ENCODE data around the gene STBD1.
"Not testable (repeated sequence)": the region's sequence is repeated elsewhere in the genome, so short reads cannot be mapped to it uniquely, and the experiment has no call there.

Gene STBD1

GRCh38 chr4:76283900-76284299 lies 22.6 kb upstream of the STBD1 start:
- no peak for DNase-seq (ENCODE audit: low read depth)

GRCh38 chr4:76287811-76288210 lies 18.7 kb upstream of the STBD1 start:
- not testable (repeated sequence) for DNase-seq (ENCODE audit: low read depth)

GRCh38 chr4:76292730-76293129 lies 13.8 kb upstream of the STBD1 start:
- DNase-seq (ENCODE audit: low read depth) = no peak

GRCh38 chr4:76293772-76294171 lies 12.8 kb upstream of the STBD1 start:
- no peak for DNase-seq (ENCODE audit: low read depth)

GRCh38 chr4:76296286-76296820 lies 10.2 kb upstream of the STBD1 start:
- no peak for DNase-seq (ENCODE audit: low read depth)

- no peak for DNase-seq (ENCODE audit: low read depth)
These were observed 8.3 kb upstream of the STBD1 start for GRCh38 chr4:76298227-76298626.

GRCh38 chr4:76300012-76300411 lies 6.5 kb upstream of the STBD1 start:
- no peak for DNase-seq (ENCODE audit: low read depth)

GRCh38 chr4:76301068-76301774 lies 5.3 kb upstream of the STBD1 start:
- peak; percentile 18 for DNase-seq (ENCODE audit: low read depth)

GRCh38 chr4:76301775-76302162 lies 4.8 kb upstream of the STBD1 start:
- no peak for DNase-seq (ENCODE audit: low read depth)

- DNase-seq (ENCODE audit: low read depth) = no peak
These were observed 3.6 kb upstream of the STBD1 start for GRCh38 chr4:76302826-76303438.

- DNase-seq (ENCODE audit: low read depth) = no peak
These were observed 1.4 kb upstream of the STBD1 start for GRCh38 chr4:76305033-76305687.

GRCh38 chr4:76306882-76307659 lies 538 bp downstream of the STBD1 start:
- DNase-seq (ENCODE audit: low read depth) = no peak

- no peak for DNase-seq (ENCODE audit: low read depth)
These were observed 1.1 kb downstream of the STBD1 start for GRCh38 chr4:76307660-76308014.

- DNase-seq (ENCODE audit: low read depth) = no peak
These were observed 2.0 kb downstream of the STBD1 start for GRCh38 chr4:76308548-76308947.

GRCh38 chr4:76309939-76310550 lies 3.5 kb downstream of the STBD1 start:
- DNase-seq (ENCODE audit: low read depth) = no peak

- DNase-seq (ENCODE audit: low read depth) = no peak
These were observed 4.2 kb downstream of the STBD1 start for GRCh38 chr4:76310683-76311082.

- DNase-seq (ENCODE audit: low read depth) = no peak
These were observed 5.4 kb downstream of the STBD1 start for GRCh38 chr4:76311896-76312331.

GRCh38 chr4:76312457-76312856 lies 5.9 kb downstream of the STBD1 start:
- DNase-seq (ENCODE audit: low read depth) = no peak

GRCh38 chr4:76313547-76313946 lies 7.0 kb downstream of the STBD1 start:
- DNase-seq (ENCODE audit: low read depth) = no peak

GRCh38 chr4:76315267-76315918 lies 8.9 kb downstream of the STBD1 start:
- no peak for DNase-seq (ENCODE audit: low read depth)

- DNase-seq (ENCODE audit: low read depth) = no peak
These were observed 9.6 kb downstream of the STBD1 start for GRCh38 chr4:76316131-76316530.
